K562 (cell line): ENCODE data around the gene RAB25. TPM values are rescaled to one million over a fixed set of nuclear protein-coding genes. Genes with fewer than 3 reads are reported as not detected.
A peak's percentile ranks its signal among the peaks of the same experiment; 100 is the strongest.

Source experiments
- ATAC-seq: fragments of 200-7000 bp; cut with Tn5 transposase; 3 replicates; pipeline ENCODE4 v1.9.1; 2020; ENCODE audit warnings: moderate library complexity
- BruUV-seq: library from RNA; stranded (reverse); fragments of 400-500 nt; replicated peaks from 2 replicates; lab custom pipeline; 2021; lab: Mats Ljungman, UMichigan
- CTCF ChIA-PET: fragments of 300-600 bp; formaldehyde crosslinking; extraction: SDS; loops from one replicate; lab custom pipeline; 2021; ENCODE audit warnings: low intra/inter-chr PET ratio; lab: Yijun Ruan, JAX
- POLR2A ChIA-PET: fragments of 300-600, 350-650 bp; sonication (Branson Sonifier 250); formaldehyde crosslinking; extraction: SDS; loops from one replicate; lab custom pipeline; 2021; ENCODE audit warnings: antibody characterized with exemption, inconsistent platforms; lab: Yijun Ruan, JAX
- DNase-seq, 4 experiments: peaks; one replicate each; pipeline versions ENCODE4 v3.0.0 to v3.0.0-alpha.2; 2011 to 2018; ENCODE audit warnings: low spot score in 3 of 4, mixed read lengths in 3 of 4; ENCODE audit errors: extremely low read depth in 1 of 4
- FAIRE-seq: peaks from 2 replicates; lab custom pipeline; 2011; peaks lifted over from hg19 to GRCh38; lab: Jason Lieb, UNC
- H2AFZ ChIP-seq: 2 replicates; pipeline ENCODE4 v1.6.0; 2011; ENCODE audit warnings: low read depth, low read length, control low read depth, inconsistent platforms
- H3K27ac ChIP-seq: fragments of 200-600 bp; 3 replicates; pipeline ENCODE4 v1.8.0; 2011; ENCODE audit warnings: low read depth, mild to moderate bottlenecking, control low read depth, inconsistent platforms, low read length, moderate library complexity, mixed read lengths; ENCODE audit errors: extremely low read depth
- H3K27me3 ChIP-seq, 2 experiments: fragments of 300-600 bp in 1 of 2; 2 replicates in 1 of 2; 3 replicates in 1 of 2; pipeline versions ENCODE4 v1.6.0 to v1.8.0; 2011; ENCODE audit warnings: inconsistent platforms in 2 of 2, low read length in 2 of 2, mild to moderate bottlenecking in 1 of 2, mixed read lengths in 1 of 2, moderate library complexity in 1 of 2; ENCODE audit not compliant: control insufficient read depth in 2 of 2, insufficient read depth in 2 of 2
- H3K36me3 ChIP-seq: fragments of 300-600 bp; 3 replicates; pipeline ENCODE4 v1.8.0; 2011; ENCODE audit warnings: mild to moderate bottlenecking, low read length, inconsistent platforms; ENCODE audit not compliant: control insufficient read depth, insufficient read depth
- H3K4me1 ChIP-seq, 2 experiments: fragments of 200-600 bp in 1 of 2; replicated peaks in 1 of 2; 2 replicates in 1 of 2; 3 replicates in 1 of 2; pipeline versions ENCODE4 v1.5.1 to v1.8.0; 2011; ENCODE audit warnings: inconsistent platforms in 2 of 2, low read length in 2 of 2, mild to moderate bottlenecking in 1 of 2, mixed read lengths in 1 of 2, moderate library complexity in 1 of 2; ENCODE audit not compliant: control insufficient read depth in 2 of 2, insufficient read depth in 2 of 2
- H3K4me2 ChIP-seq: 2 replicates; pipeline ENCODE4 v1.6.1; 2011; ENCODE audit warnings: low read length, control low read depth, inconsistent platforms, mixed read lengths; ENCODE audit not compliant: insufficient read depth
- H3K4me3 ChIP-seq: fragments of 200-600 bp; sonication (generic), shearing (Covaris generic); 2 replicates; pipeline ENCODE4 v1.5.1; 2016; ENCODE audit warnings: control low read depth, inconsistent platforms
- H3K79me2 ChIP-seq: fragments of 200-600 bp; 3 replicates; pipeline ENCODE4 v1.8.0; 2011; ENCODE audit warnings: low read length, inconsistent platforms; ENCODE audit not compliant: control insufficient read depth, insufficient read depth
- H3K9ac ChIP-seq, 2 experiments: 2 replicates each; pipeline versions ENCODE4 v1.6.0 to v1.6.1; 2011; ENCODE audit warnings: low read depth in 2 of 2, low read length in 2 of 2, control low read depth in 1 of 2, inconsistent platforms in 1 of 2, mild to moderate bottlenecking in 1 of 2, mixed read lengths in 1 of 2; ENCODE audit not compliant: insufficient read depth in 1 of 2
- H3K9me1 ChIP-seq: one replicate; pipeline ENCODE4 v1.6.0; 2011; ENCODE audit warnings: inconsistent platforms, mild to moderate bottlenecking, low read length, moderate library complexity; ENCODE audit not compliant: control insufficient read depth, insufficient read depth
- H3K9me3 ChIP-seq: replicated peaks from 2 replicates; pipeline ENCODE4 v1.5.1; 2011; ENCODE audit warnings: low read depth, low read length, inconsistent platforms; ENCODE audit not compliant: control insufficient read depth, insufficient read depth
- H4K20me1 ChIP-seq: replicated peaks from 2 replicates; pipeline ENCODE4 v1.6.1; 2011; ENCODE audit warnings: low read length, inconsistent platforms, mixed read lengths; ENCODE audit not compliant: control insufficient read depth, insufficient read depth
- MITF ChIP-seq: IDR thresholded peaks from 2 replicates; pipeline ENCODE4 v1.6.1; 2014; ENCODE audit warnings: antibody characterized with exemption
- NFIX ChIP-seq: fragments of 250-450 bp; sonication (Bioruptor Pico); IDR thresholded peaks from 2 replicates; pipeline ENCODE4 v1.4.0; 2020; ENCODE audit warnings: low read depth, mild to moderate bottlenecking, moderate library complexity
- ZNF217 ChIP-seq: sonication (generic); formaldehyde crosslinking; IDR thresholded peaks from 2 replicates; pipeline ENCODE4 v1.8.0; 2022; ENCODE audit warnings: mild to moderate bottlenecking, missing genetic modification reagents
- ZNF23 ChIP-seq: fragments of 250-450 bp; sonication (Bioruptor Pico); IDR thresholded peaks from 2 replicates; pipeline ENCODE4 v1.4.0; 2020; ENCODE audit warnings: mild to moderate bottlenecking
- ZNF696 ChIP-seq: fragments of 250-450 bp; sonication (Bioruptor Pico); conservative IDR thresholded peaks from 2 replicates; pipeline ENCODE4 v1.4.0; 2020; ENCODE audit warnings: mild to moderate bottlenecking, moderate library complexity
- ZNF699 ChIP-seq: fragments of 250-450 bp; sonication (Bioruptor Pico); IDR thresholded peaks from 2 replicates; pipeline ENCODE4 v1.8.0; 2021; ENCODE audit warnings: mild to moderate bottlenecking, moderate library complexity; ENCODE audit not compliant: insufficient replicate concordance
- WGBS: fragments of 100-300 bp; shearing (Covaris generic); methylation state at CpG from one replicate; pipeline ENCODE4 v1.1.6; 2016; ENCODE audit warnings: low coverage, mixed read lengths; ENCODE audit not compliant: insufficient coverage; ENCODE audit errors: missing lambda C conversion rate; 5-methylcytosine and 5-hydroxymethylcytosine counted together
- in situ Hi-C: fragments of 300-500 bp; cut with MboI; formaldehyde crosslinking; loops from 4 replicates; pipeline ENCODE4 v1.15.0; 2018; ENCODE audit warnings: inconsistent platforms, mixed read lengths
- intact Hi-C: fragments of 100-400 bp; cut with micrococcal nuclease; formaldehyde crosslinking; loops from 2 replicates; pipeline ENCODE4 v1.14.2; 2022
- polyA plus RNA-seq, 8 experiments: library from polyadenylated mRNA; depleted of rRNA in 4 of 8; stranded (reverse) in 5 of 8; unstranded in 3 of 8; fragments of >200 nt; fragmentation: Nextera tagmentation in 2 of 8; fragmentation: Illumina TruSeq in 1 of 8; extraction: Ambion mirVana in 2 of 8; extraction: Trizol in 1 of 8; gene quantifications; 2 replicates each; pipeline versions ENCODE4 v1.2.1 to v1.2.3, GENCODE V29; 2011 to 2014; ENCODE audit warnings: inconsistent platforms in 1 of 8, missing spikeins in 1 of 8
- total RNA-seq, 7 experiments: library from RNA; depleted of rRNA in 6 of 7; stranded (reverse); fragments of >200 nt in 6 of 7; fragmentation: Illumina TruSeq in 2 of 7; extraction: Trizol in 2 of 7; gene quantifications; 2 replicates each; pipeline versions ENCODE4 v1.2.1 to v1.2.3, GENCODE V29; 2011 to 2021; ENCODE audit warnings: low replicate concordance in 1 of 7
- TF ChIP-seq, protein P1 (sequence below): sonication (generic); formaldehyde crosslinking; IDR thresholded peaks from 2 replicates; pipeline ENCODE4 v1.8.1; 2023; ENCODE audit warnings: missing genetic modification reagents, mild to moderate bottlenecking, borderline replicate concordance

RAB25 gene
- total and polyA plus RNA-seq, 9 of the 15 experiments (the other 6 are each of a cell fraction or from before 2014, with no cell fraction given): 0.10 to 0.27 (median 0.13) TPM; not detected in 6

- DNase-seq: no peak
- no peak for FAIRE-seq
- H3K9ac ChIP-seq: peak overlapping the region; percentile 73 to 94; a peak in 1 of 4 replicates
- no peaks in the 10 kb centered on the region for H3K9me3 ChIP-seq
- whole genome bisulfite sequencing: 65% methylated on average over 4 of the region's 8 CpGs
- H3K79me2 ChIP-seq: peaks cover 15% of the 10 kb centered on the region
- H3K4me2 ChIP-seq: peak overlapping the region; percentile 85
- BruUV-seq: no TSS peak
- peak overlapping the region; percentile 55; the same call in 1 of the 2 replicates for H3K4me3 ChIP-seq
- no peak for TF ChIP-seq ZNF696
- no peak for TF ChIP-seq ZNF23
- TF ChIP-seq ZNF699 (CRISPR knock-in tag): no peak
- POLR2A ChIA-PET: interaction anchor here (0.6 to 0.7 kb wide), 2 partner anchors 8 to 19 kb away, joined by 3 read pairs; partner anchors contain the start of gene RAB25
- peaks cover 2% of the 10 kb centered on the region for H3K9me1 ChIP-seq
- H3K27ac ChIP-seq: no peak overlapping the region
- no peaks in the 10 kb centered on the region for H3K27me3 ChIP-seq
- intact Hi-C loops: loop anchor here (10.0 kb wide), 1 partner anchor 284 kb away; the partner anchor contains the start of gene RHBG
- ATAC-seq: no peak
- H3K4me1 ChIP-seq: peaks cover 22 to 43% of the 10 kb centered on the region in 2 experiments
- H2AFZ ChIP-seq: no peak overlapping the region
- no peaks in the 10 kb centered on the region for H4K20me1 ChIP-seq
- peaks cover 23% of the 10 kb centered on the region; the same call in 1 of the 3 replicates for H3K36me3 ChIP-seq
- CTCF ChIA-PET: no interaction called here
- in situ Hi-C loops: no loop called here
Observed at GRCh38 chr1:156080241-156080862, 19.4 kb downstream of the RAB25 start.

DNA sequence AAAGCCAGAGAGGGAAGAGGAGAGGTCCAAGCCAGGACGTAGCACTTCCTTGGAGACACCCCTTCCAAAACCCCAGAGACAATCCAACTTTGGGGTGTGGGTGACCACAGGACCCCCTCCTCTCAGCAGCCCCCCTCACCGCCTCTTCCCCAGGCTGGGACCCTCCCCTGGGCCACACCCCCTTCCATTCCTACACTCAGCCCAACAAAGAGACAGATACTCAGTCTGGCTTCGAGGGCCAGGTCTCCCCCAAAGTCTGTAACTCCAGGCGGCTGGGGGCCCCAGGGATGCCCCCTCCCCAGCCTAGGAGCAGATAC, 19.9 kb downstream of the RAB25 start:
- H2AFZ ChIP-seq: peak overlapping the region; percentile 91
- 27% methylated on average over 4 of the region's 4 CpGs for WGBS
- H3K9me3 ChIP-seq: no peaks in the 10 kb centered on the region
- CTCF ChIA-PET: no interaction called here
- intact Hi-C loops: loop anchor here (10.0 kb wide), 1 partner anchor 284 kb away; the partner anchor contains the start of gene RHBG
- in situ Hi-C loops: no loop called here
- peaks cover 2% of the 10 kb centered on the region for H3K9me1 ChIP-seq
- H3K27ac ChIP-seq: no peak overlapping the region
- peak overlapping the region; percentile 73 to 94 for H3K9ac ChIP-seq
- DNase-seq: no peak
- BruUV-seq: no TSS peak
- peak overlapping the region; percentile 55 for H3K4me3 ChIP-seq
- no peak for FAIRE-seq
- H3K4me1 ChIP-seq: peaks cover 18 to 43% of the 10 kb centered on the region in 2 experiments
- peaks cover 15% of the 10 kb centered on the region for H3K79me2 ChIP-seq
- POLR2A ChIA-PET: interaction anchor here (0.6 kb wide), 1 partner anchor 20 kb away, joined by 3 read pairs; the partner anchor contains the start of gene RAB25
- no peak for ATAC-seq
- peaks cover 20% of the 10 kb centered on the region; the same call in 1 of the 3 replicates for H3K36me3 ChIP-seq
- H3K4me2 ChIP-seq: peak overlapping the region; percentile 85
- H3K27me3 ChIP-seq: no peaks in the 10 kb centered on the region
- H4K20me1 ChIP-seq: no peaks in the 10 kb centered on the region
- TF ChIP-seq MITF: no peak
- TF ChIP-seq ZNF217: no peak
- TF ChIP-seq, protein P1, sequence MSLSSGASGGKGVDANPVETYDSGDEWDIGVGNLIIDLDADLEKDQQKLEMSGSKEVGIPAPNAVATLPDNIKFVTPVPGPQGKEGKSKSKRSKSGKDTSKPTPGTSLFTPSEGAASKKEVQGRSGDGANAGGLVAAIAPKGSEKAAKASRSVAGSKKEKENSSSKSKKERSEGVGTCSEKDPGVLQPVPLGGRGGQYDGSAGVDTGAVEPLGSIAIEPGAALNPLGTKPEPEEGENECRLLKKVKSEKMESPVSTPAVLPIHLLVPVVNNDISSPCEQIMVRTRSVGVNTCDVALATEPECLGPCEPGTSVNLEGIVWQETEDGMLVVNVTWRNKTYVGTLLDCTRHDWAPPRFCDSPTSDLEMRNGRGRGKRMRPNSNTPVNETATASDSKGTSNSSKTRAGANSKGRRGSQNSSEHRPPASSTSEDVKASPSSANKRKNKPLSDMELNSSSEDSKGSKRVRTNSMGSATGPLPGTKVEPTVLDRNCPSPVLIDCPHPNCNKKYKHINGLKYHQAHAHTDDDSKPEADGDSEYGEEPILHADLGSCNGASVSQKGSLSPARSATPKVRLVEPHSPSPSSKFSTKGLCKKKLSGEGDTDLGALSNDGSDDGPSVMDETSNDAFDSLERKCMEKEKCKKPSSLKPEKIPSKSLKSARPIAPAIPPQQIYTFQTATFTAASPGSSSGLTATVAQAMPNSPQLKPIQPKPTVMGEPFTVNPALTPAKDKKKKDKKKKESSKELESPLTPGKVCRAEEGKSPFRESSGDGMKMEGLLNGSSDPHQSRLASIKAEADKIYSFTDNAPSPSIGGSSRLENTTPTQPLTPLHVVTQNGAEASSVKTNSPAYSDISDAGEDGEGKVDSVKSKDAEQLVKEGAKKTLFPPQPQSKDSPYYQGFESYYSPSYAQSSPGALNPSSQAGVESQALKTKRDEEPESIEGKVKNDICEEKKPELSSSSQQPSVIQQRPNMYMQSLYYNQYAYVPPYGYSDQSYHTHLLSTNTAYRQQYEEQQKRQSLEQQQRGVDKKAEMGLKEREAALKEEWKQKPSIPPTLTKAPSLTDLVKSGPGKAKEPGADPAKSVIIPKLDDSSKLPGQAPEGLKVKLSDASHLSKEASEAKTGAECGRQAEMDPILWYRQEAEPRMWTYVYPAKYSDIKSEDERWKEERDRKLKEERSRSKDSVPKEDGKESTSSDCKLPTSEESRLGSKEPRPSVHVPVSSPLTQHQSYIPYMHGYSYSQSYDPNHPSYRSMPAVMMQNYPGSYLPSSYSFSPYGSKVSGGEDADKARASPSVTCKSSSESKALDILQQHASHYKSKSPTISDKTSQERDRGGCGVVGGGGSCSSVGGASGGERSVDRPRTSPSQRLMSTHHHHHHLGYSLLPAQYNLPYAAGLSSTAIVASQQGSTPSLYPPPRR: no peak
- TF ChIP-seq NFIX (CRISPR knock-in tag): no peak
